Stomach (tissue), 4 donors: ENCODE measurements around the gene SH3RF2.

ENCODE experiments used
- EP300 ChIP-seq: sonication (generic); formaldehyde crosslinking; IDR thresholded peaks from one replicate; pipeline ENCODE4 v1.6.1; 2017; ENCODE audit warnings: antibody characterized with exemption
- POLR2A ChIP-seq, 4 donors: fragments of 450-650 bp; IDR thresholded peaks; one replicate each; pipeline ENCODE4 v1.6.1; 2016; ENCODE audit warnings: antibody characterized with exemption in 4 of 4, control low read depth in 2 of 4, mild to moderate bottlenecking in 1 of 4, moderate library complexity in 1 of 4
- TF ChIP-seq, protein P1 (sequence below), 7 experiments: fragments of 450-650 bp in 4 of 7; fragments of 200-600 bp in 3 of 7; sonication (generic) in 3 of 7; IDR thresholded peaks; one replicate each; pipeline ENCODE4 v1.5.1; 2016 to 2019; ENCODE audit warnings: antibody characterized with exemption in 7 of 7, control low read depth in 2 of 7, mild to moderate bottlenecking in 1 of 7

GRCh38 chr5:146112476-146112875, 176.1 kb downstream of the SH3RF2 start:
- TF ChIP-seq, protein P1, sequence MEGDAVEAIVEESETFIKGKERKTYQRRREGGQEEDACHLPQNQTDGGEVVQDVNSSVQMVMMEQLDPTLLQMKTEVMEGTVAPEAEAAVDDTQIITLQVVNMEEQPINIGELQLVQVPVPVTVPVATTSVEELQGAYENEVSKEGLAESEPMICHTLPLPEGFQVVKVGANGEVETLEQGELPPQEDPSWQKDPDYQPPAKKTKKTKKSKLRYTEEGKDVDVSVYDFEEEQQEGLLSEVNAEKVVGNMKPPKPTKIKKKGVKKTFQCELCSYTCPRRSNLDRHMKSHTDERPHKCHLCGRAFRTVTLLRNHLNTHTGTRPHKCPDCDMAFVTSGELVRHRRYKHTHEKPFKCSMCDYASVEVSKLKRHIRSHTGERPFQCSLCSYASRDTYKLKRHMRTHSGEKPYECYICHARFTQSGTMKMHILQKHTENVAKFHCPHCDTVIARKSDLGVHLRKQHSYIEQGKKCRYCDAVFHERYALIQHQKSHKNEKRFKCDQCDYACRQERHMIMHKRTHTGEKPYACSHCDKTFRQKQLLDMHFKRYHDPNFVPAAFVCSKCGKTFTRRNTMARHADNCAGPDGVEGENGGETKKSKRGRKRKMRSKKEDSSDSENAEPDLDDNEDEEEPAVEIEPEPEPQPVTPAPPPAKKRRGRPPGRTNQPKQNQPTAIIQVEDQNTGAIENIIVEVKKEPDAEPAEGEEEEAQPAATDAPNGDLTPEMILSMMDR (IDR thresholded peaks at IDR 0.05): no peak
- TF ChIP-seq POLR2A (IDR thresholded peaks at IDR 0.05) (no peak), EP300 (no peak)
